Ovary (tissue), 3 donors: Measurements from ENCODE around the gene CELF1.

Experiments used
- CTCF ChIP-seq, 3 donors: fragments of 450-650 bp in 2 of 3; fragments of 200-600 bp in 1 of 3; IDR thresholded peaks; one replicate each; pipeline versions ENCODE4 v1.5.1 to v1.8.0; 2016 to 2022; ENCODE audit warnings: antibody characterized with exemption in 3 of 3, mild to moderate bottlenecking in 1 of 3
- EP300 ChIP-seq: sonication (generic); formaldehyde crosslinking; IDR thresholded peaks from one replicate; pipeline ENCODE4 v1.6.1; 2017; ENCODE audit warnings: antibody characterized with exemption
- donor health status: DM: no; HTN: no; CAD: no.

DNA sequence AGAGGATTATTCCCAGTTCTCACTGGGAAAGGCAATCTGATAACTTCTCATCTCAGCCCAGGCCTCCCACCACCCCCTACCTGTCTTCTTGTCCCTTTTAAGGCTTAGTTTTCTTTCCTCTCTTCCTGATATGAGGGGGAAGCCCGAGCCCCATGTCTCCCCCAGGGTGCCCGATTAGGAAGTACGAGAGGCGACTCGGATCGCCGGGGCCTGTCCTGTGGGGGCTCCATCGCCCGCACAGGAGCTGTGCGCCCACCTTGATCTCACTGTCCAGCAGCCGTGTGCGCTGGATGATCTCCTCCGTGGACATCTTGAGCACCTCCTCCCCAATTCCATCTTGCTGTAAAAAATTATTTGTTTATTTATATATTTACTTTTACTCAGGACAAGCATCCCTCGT, 127.3 kb downstream of the CELF1 start:
- TF ChIP-seq CTCF (IDR thresholded peaks at IDR 0.05) = no peak
- no peak for TF ChIP-seq EP300
